Neural progenitor cell (in vitro differentiated cells): ENCODE results near the gene PYCR2. TPM values are rescaled to one million over a fixed set of nuclear protein-coding genes. Genes with fewer than 3 reads are reported as not detected.
A peak's percentile ranks its signal among the peaks of the same experiment; 100 is the strongest.

Experiments
- DNase-seq: peaks from one replicate; pipeline ENCODE4 v3.0.0-alpha.2; 2016; ENCODE audit warnings: low spot score
- H2AFZ ChIP-seq: fragments of 200-600 bp; sonication (generic); replicated peaks from 2 replicates; pipeline ENCODE4 v1.6.1; 2016; ENCODE audit warnings: antibody characterized with exemption
- H3F3A ChIP-seq: fragments of 200-600 bp; sonication (generic); 2 replicates; pipeline ENCODE4 v1.6.1; 2016; ENCODE audit warnings: antibody characterized with exemption, low read depth
- H3K27ac ChIP-seq: fragments of 200-600 bp; sonication (generic); 2 replicates; pipeline ENCODE4 v1.5.1; 2016; ENCODE audit warnings: mild to moderate bottlenecking
- H3K27me3 ChIP-seq: fragments of 200-600 bp; sonication (generic); 2 replicates; pipeline ENCODE4 v1.6.1; 2016; ENCODE audit warnings: mild to moderate bottlenecking, moderate library complexity
- H3K36me3 ChIP-seq: fragments of 200-600 bp; sonication (generic); 2 replicates; pipeline ENCODE4 v1.5.1; 2016
- H3K4me1 ChIP-seq: fragments of 200-600 bp; sonication (generic); 2 replicates; pipeline ENCODE4 v1.6.1; 2016; ENCODE audit warnings: mixed run types
- H3K4me2 ChIP-seq: fragments of 200-600 bp; sonication (generic); 2 replicates; pipeline ENCODE4 v1.6.1; 2016
- H3K4me3 ChIP-seq: fragments of 200-600 bp; sonication (generic); 2 replicates; pipeline ENCODE4 v1.5.1; 2016
- H3K79me2 ChIP-seq: fragments of 200-600 bp; sonication (generic); 2 replicates; pipeline ENCODE4 v1.6.1; 2016; ENCODE audit warnings: low read depth
- H3K9ac ChIP-seq: fragments of 200-600 bp; sonication (generic); 2 replicates; pipeline ENCODE4 v1.6.1; 2016
- H3K9me3 ChIP-seq: fragments of 200-600 bp; sonication (generic); 2 replicates; pipeline ENCODE4 v1.5.1; 2016; ENCODE audit warnings: low read depth
- H4K20me1 ChIP-seq: fragments of 200-600 bp; sonication (generic); 2 replicates; pipeline ENCODE4 v1.6.1; 2016; ENCODE audit warnings: low read depth
- H3K27ac Mint-ChIP-seq: 3 replicates; pipeline ENCODE4 v1.8.0; 2021; ENCODE audit warnings: mixed read lengths
- H3K27me3 Mint-ChIP-seq: 2 replicates; pipeline ENCODE4 v1.8.0; 2022; ENCODE audit warnings: low read depth, mild to moderate bottlenecking, inconsistent platforms, moderate library complexity, mixed read lengths; ENCODE audit not compliant: insufficient read depth
- H3K36me3 Mint-ChIP-seq: 3 replicates; pipeline ENCODE4 v1.8.0; 2021; ENCODE audit warnings: mixed read lengths
- H3K4me1 Mint-ChIP-seq: 3 replicates; pipeline ENCODE4 v1.8.0; 2021; ENCODE audit warnings: mixed read lengths
- H3K4me3 Mint-ChIP-seq: 3 replicates; pipeline ENCODE4 v1.8.0; 2021; ENCODE audit warnings: mild to moderate bottlenecking, moderate library complexity, mixed read lengths
- H3K9me3 Mint-ChIP-seq: 3 replicates; pipeline ENCODE4 v1.8.0; 2020; ENCODE audit warnings: mixed read lengths
- CTCF ChIP-seq: fragments of 200-600 bp; sonication (generic); IDR thresholded peaks from 2 replicates; pipeline ENCODE4 v1.5.1; 2017; ENCODE audit warnings: antibody characterized with exemption, mild to moderate bottlenecking
- EZH2 ChIP-seq: fragments of 200-600 bp; sonication (generic); IDR thresholded peaks from 2 replicates; pipeline ENCODE4 v1.6.1; 2017; ENCODE audit warnings: antibody characterized with exemption, mild to moderate bottlenecking, moderate library complexity
- EZH2phosphoT487 ChIP-seq: fragments of 200-600 bp; sonication (generic); IDR thresholded peaks from 2 replicates; pipeline ENCODE4 v1.6.1; 2017; ENCODE audit warnings: antibody characterized with exemption
- total RNA-seq: library from RNA; depleted of rRNA; stranded (reverse); fragments of >200 nt; gene quantifications from 2 replicates; pipeline ENCODE4 v1.2.3, GENCODE V29; 2015; ENCODE audit warnings: low replicate concordance

PYCR2 gene
- total RNA-seq, 1 donor from 2014 or later, result 23.8 TPM

DNA sequence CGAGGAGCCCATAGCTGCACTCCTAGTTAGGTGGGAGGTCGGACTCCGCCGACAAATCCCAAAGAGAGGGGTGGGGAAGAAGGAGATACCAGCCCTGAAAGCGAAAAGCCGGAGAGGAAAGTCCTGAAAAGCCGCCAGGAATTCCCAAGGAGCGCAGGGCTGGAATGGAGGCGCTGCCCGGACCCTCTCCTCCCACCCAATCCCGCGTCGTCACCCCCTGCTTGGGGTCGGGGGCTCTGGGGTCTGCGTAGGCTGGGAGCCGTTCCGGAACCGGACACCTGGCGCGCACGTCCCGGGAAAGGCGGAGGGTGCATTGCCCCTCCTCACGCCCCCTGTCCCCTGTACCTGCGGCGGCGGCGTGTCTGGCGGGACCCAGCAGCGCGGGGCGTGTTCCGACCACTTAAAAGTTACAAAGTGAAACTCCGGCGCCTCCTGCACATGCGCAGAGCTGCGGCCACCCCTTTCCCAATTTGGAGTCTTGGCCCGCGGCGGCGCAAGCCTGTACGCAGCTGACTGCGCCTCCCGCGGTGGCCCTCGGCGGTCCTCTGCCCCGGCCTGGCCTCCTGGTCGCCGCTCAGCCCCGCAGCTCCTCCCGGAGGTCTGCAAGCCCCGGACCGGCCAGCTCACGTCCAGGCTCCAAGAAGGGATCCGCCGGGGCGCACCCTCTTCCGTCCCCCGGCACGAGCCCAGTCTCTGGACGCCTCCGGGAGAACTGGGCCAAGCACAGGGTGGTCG lies 41.9 kb downstream of the PYCR2 start, which contains the start of gene TMEM63A:
TSS of gene TMEM63A (minus strand) at position 422 of the 735 bp plus-strand sequence. CDS start 4,800 bp downstream, outside the sequence.
- no peak within 1 kb of the TSS for H3K27ac ChIP-seq
- Mint-ChIP-seq H3K4me3 (peak within 1 kb of the TSS; percentile 87), H3K27me3 (peaks cover 12% of the 10 kb centered on the region), H3K9me3 (no peaks in the 10 kb centered on the region), H3K27ac (no peak within 1 kb of the TSS), H3K36me3 (no peaks in the 10 kb centered on the region), H3K4me1 (peaks cover 19% of the 10 kb centered on the region)
- H4K20me1 ChIP-seq, result peaks cover 8% of the 10 kb centered on the region
- no peaks in the 10 kb centered on the region for H3K9me3 ChIP-seq
- peaks cover 67% of the 10 kb centered on the region for H3K27me3 ChIP-seq
- DNase-seq, result peak; percentile 96
- peaks cover 32% of the 10 kb centered on the region for H3F3A ChIP-seq
- H3K36me3 ChIP-seq, result no peaks in the 10 kb centered on the region
- no peaks in the 10 kb centered on the region for H3K79me2 ChIP-seq
- peak within 1 kb of the TSS; percentile 98 for H3K4me2 ChIP-seq
- peak within 1 kb of the TSS; percentile 75 for H3K4me3 ChIP-seq
- H3K4me1 ChIP-seq, result peaks cover 10% of the 10 kb centered on the region
- H2AFZ ChIP-seq, result peak within 1 kb of the TSS; percentile 91
- TF ChIP-seq CTCF, result peak; percentile 34
- TF ChIP-seq EZH2phosphoT487, result no peak
- TF ChIP-seq EZH2, result no peak
- no peak within 1 kb of the TSS for H3K9ac ChIP-seq

DNA sequence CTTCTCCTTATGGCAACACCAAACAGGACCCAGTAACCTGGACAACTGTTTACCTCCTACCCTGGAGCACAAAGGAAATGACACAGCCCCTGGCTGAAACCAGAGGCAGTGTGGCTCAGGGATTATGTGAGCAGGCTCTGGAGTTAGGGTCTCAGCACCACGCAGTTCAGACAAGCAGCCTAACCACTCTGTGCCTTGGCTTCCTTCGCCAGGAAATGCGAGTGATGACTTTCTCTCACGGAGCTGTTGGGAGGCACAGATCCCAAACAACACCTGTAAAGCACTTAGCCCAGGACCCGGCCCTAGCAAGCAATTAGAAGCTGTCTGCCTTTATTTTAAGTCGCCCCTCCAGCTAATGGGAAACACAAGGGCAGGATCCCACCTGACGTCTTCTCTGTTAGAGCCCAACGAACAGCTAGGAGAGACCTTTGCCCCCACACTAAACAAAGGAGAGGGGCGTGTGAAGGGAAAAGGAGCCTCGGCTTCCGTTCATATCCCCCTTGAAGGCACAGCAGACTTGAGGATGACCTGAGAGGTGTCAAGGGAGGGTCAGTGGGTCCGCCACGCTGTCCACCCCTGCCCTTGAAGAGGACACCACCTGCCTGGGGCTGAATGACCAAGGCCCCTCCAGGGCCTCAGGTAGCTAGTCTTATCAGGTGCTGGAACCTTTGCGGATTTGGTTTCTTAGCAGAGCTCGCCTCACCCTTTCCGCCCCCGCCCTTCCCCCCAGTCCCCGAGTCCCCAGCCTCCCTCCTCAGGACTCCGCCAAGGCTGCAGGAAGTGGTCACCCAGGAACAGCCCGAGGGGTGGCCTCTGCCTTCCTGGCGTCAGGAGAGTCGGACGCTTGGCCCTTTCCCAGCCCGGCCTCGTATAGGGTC lies 42.7 kb downstream of the PYCR2 start:
- Mint-ChIP-seq H3K27me3 (peaks cover 12% of the 10 kb centered on the region), H3K36me3 (no peaks in the 10 kb centered on the region), H3K4me3 (peak overlapping the region; percentile 87), H3K27ac (no peak overlapping the region), H3K9me3 (no peaks in the 10 kb centered on the region), H3K4me1 (peaks cover 17% of the 10 kb centered on the region)
- H3K4me3 ChIP-seq, result peak overlapping the region; percentile 75
- H3K79me2 ChIP-seq, result no peaks in the 10 kb centered on the region
- H3K4me1 ChIP-seq, result peaks cover 10% of the 10 kb centered on the region
- H4K20me1 ChIP-seq, result peaks cover 8% of the 10 kb centered on the region
- H3K9me3 ChIP-seq, result no peaks in the 10 kb centered on the region
- H3F3A ChIP-seq, result peaks cover 30% of the 10 kb centered on the region
- H3K4me2 ChIP-seq, result peak overlapping the region; percentile 98
- peaks cover 59% of the 10 kb centered on the region for H3K27me3 ChIP-seq
- TF ChIP-seq EZH2 (no peak), EZH2phosphoT487 (no peak), CTCF (no peak)
- H2AFZ ChIP-seq, result peak overlapping the region; percentile 91
- DNase-seq, result peak; percentile 48
- H3K27ac ChIP-seq, result no peak overlapping the region
- H3K36me3 ChIP-seq, result no peaks in the 10 kb centered on the region
- no peak overlapping the region for H3K9ac ChIP-seq

- Histone ChIP-seq H3K27ac (no peak overlapping the region), H3K4me1 (peaks cover 10% of the 10 kb centered on the region)
- no peaks in the 10 kb centered on the region for H3K9me3 Mint-ChIP-seq
Measured at GRCh38 chr1:225880636-225881035, 43.4 kb downstream of the PYCR2 start.

More at GRCh38 chr1:225880636-225881035, 43.4 kb downstream of the PYCR2 start:
- Histone ChIP-seq H4K20me1 (peaks cover 8% of the 10 kb centered on the region), H3K4me3 (no peak overlapping the region), H3K4me2 (peak overlapping the region; percentile 98), H3K9ac (no peak overlapping the region), H3K27me3 (peaks cover 52% of the 10 kb centered on the region), H2AFZ (no peak overlapping the region), H3K36me3 (no peaks in the 10 kb centered on the region), H3K9me3 (no peaks in the 10 kb centered on the region), H3F3A (peaks cover 26% of the 10 kb centered on the region), H3K79me2 (no peaks in the 10 kb centered on the region)
- Mint-ChIP-seq H3K4me3 (peak overlapping the region; percentile 87), H3K27me3 (peaks cover 12% of the 10 kb centered on the region), H3K27ac (no peak overlapping the region), H3K36me3 (no peaks in the 10 kb centered on the region), H3K4me1 (peaks cover 17% of the 10 kb centered on the region)
- no peak for DNase-seq
- TF ChIP-seq EZH2 (no peak), EZH2phosphoT487 (no peak), CTCF (no peak)
